ENCODE data around the gene COL16A1. TPM values are rescaled to one million over a fixed set of nuclear protein-coding genes. Genes with fewer than 3 reads are reported as not detected.

Gene COL16A1
- total and polyA plus RNA-seq, 2 of the 13 experiments (the other 11 are each of a cell fraction or from before 2014, with no cell fraction given) = 4.3 to 12.2 TPM

DNA sequence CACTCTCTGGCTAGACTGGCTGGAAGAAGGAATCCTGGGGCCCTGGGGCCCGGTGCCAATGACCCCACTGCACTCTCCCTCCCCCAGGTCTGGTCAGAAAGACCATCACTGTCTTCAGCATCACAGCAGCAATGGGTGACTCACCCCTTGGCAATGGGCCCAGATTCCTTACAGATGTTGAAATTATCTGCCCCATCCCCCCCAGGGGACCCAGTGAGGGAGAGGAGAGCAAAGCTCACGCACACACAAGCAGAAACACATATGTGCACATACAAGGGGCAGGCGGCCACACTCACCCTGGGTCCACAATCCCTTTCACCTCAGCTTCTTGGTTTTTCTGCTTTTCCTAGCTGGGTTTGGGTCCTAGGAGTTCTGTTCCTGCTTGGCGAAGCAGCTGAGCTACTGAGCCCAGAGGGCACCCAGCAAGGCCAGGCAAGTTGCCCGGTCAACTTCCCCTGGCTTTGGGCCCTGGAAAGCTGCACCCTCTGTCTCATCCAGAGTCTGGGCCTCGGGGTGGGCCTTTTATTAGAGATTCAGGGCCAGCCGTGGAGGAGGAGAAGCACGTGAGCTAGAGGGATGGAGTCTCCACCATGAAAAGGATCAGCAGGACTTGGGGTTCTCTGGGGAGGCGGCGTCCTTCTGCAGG lies 2.6 kb downstream of the COL16A1 start (continued):
- TF ChIP-seq ZNF609 (CRISPR knock-in tag; IDR thresholded peaks at IDR 0.05; ENCODE audit: borderline replicate concordance) (peak; percentile 56; the same call in 1 of the 2 replicates), ZNF557 (CRISPR knock-in tag; IDR thresholded peaks at IDR 0.05) (no peak), GATAD1 (CRISPR knock-in tag; IDR thresholded peaks at IDR 0.05) (peak; percentile 31; the same call in 1 of the 2 replicates), ELK4 (CRISPR knock-in tag; IDR thresholded peaks at IDR 0.05; ENCODE audit: borderline replicate concordance) (no peak), EP300 (IDR thresholded peaks at IDR 0.05; ENCODE audit: low read depth in 2 of 2, low read length in 2 of 2) (peak; percentile 80 to 89; a peak in 3 of 4 replicates), EP300 (CRISPR knock-in tag; IDR thresholded peaks at IDR 0.05; ENCODE audit: borderline replicate concordance) (peak; percentile 81), IKZF5 (CRISPR knock-in tag; IDR thresholded peaks at IDR 0.05) (peak; percentile 44; the same call in 1 of the 2 replicates), SYNCRIP (IDR thresholded peaks at IDR 0.05; ENCODE audit: insufficient read depth, low read depth, low read length) (no peak), ZNF354B (CRISPR knock-in tag; IDR thresholded peaks at IDR 0.05) (no peak), TRIM24 (CRISPR knock-in tag; IDR thresholded peaks at IDR 0.05) (no peak), CEBPG (CRISPR knock-in tag; IDR thresholded peaks at IDR 0.05) (peak; percentile 84), SRY (CRISPR knock-in tag; IDR thresholded peaks at IDR 0.05) (no peak), JUN (CRISPR knock-in tag; IDR thresholded peaks at IDR 0.05) (peak; percentile 99), THAP7 (CRISPR knock-in tag; IDR thresholded peaks at IDR 0.05) (no peak), HNRNPLL (IDR thresholded peaks at IDR 0.05; ENCODE audit: low read depth, low read length, poor library complexity, severe bottlenecking) (no peak), ZFX (CRISPR knock-in tag; IDR thresholded peaks at IDR 0.05; ENCODE audit: low read depth) (peak; percentile 59)
- TF ChIP-seq, protein P1, sequence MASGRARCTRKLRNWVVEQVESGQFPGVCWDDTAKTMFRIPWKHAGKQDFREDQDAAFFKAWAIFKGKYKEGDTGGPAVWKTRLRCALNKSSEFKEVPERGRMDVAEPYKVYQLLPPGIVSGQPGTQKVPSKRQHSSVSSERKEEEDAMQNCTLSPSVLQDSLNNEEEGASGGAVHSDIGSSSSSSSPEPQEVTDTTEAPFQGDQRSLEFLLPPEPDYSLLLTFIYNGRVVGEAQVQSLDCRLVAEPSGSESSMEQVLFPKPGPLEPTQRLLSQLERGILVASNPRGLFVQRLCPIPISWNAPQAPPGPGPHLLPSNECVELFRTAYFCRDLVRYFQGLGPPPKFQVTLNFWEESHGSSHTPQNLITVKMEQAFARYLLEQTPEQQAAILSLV (CRISPR knock-in tag; IDR thresholded peaks at IDR 0.05; ENCODE audit: borderline replicate concordance) = peak; percentile 33; the same call in 1 of the 2 replicates
- TF ChIP-seq, protein P2, sequence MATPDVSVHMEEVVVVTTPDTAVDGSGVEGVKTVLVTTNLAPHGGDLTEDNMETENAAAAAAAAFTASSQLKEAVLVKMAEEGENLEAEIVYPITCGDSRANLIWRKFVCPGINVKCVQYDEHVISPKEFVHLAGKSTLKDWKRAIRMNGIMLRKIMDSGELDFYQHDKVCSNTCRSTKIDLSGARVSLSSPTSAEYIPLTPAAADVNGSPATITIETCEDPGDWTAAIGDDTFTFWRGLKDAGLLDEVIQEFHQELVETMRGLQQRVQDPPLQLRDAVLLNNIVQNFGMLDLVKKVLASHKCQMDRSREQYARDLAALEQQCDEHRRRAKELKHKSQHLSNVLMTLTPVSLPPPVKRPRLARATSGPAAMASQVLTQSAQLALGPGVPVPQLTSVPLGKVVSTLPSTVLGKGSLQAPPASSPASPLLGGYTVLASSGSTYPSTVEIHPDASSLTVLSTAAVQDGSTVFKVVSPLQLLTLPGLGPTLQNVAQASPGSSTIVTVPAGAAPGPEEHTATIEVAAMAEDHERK (CRISPR knock-in tag; IDR thresholded peaks at IDR 0.05; ENCODE audit: low read depth) = no peak
